ENCODE measurements around the gene CRYGC.
"Not testable (repeated sequence)": the region's sequence is repeated elsewhere in the genome, so short reads cannot be mapped to it uniquely, and the experiment has no call there.

CRYGC gene

DNA sequence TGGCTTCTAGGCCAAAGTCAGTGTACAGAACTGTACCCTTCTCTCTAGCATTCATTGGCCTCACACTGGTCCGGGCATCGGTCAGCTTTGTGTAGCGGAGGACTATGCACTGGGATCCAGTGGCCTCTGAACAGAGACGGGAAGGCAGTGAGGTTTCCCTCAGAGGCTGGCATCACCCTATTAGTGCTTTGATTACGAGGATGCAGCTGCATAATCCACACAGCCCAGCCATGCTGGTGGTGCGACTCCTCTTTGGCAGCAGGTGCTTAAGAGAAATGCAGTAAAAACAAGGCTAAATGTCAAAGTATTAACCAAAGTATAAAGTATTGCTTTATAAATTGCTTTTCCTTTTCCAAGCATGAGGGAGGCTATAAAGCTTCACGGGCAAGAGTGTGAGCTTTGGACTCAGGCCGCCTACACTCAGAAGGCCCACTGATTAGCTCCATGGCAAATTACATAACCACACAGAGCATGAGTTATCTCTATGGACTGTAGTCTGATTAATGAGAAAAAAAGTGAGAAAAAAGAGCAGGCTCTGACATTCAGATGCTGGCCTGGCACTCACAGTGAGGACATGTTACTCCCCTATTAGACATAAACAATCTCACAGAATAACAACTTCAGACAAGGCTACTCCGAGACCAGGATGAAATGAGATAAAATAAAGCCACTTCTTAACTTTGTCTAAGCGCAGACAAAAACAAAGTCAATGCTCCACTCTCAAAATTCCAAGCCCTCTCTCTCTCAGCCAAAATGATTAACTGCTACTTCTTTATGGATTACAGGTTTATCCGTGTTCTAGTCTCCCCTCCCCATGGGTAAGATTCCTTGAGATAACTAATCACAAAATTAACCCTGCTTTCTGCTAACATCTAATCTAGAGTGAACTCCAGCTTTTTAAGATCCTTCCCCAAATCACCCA, 6.4 kb upstream of the CRYGC start:
- no peak for FAIRE-seq

DNA sequence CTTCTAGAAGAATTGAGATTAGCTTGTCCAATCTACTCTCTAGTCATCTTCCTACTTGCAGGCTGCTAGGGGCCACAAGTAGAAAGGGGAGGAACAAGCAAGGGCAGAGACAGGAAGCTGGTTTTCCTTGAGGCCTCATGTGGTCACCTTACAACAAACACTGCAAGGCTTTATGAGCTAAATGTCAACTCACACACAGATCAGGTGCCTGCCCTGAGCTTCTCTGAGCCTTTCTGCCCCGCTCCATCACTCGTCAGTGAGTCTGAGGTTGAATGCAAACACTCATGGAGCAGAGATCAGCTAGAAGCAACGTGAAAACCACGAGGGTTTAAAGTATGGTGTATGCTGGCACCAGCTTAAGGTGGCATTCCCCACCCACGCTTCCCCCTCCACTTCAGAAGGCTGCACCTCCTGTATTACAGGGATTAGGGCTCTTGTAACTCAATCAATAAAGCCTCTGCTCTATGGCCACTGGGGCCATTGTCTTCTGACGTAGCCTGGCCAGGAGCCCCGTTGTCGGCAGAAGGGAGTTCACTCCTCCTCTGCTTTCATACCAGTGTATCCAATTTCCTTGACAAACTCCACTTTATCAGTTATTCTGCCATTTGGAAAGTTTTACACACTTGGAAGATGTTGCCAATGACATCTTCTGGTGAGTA, 5.4 kb upstream of the CRYGC start:
- FAIRE-seq = no peak

GRCh38 chr2:208130712-208131110, 1.1 kb upstream of the CRYGC start:
- no peak for FAIRE-seq

DNA sequence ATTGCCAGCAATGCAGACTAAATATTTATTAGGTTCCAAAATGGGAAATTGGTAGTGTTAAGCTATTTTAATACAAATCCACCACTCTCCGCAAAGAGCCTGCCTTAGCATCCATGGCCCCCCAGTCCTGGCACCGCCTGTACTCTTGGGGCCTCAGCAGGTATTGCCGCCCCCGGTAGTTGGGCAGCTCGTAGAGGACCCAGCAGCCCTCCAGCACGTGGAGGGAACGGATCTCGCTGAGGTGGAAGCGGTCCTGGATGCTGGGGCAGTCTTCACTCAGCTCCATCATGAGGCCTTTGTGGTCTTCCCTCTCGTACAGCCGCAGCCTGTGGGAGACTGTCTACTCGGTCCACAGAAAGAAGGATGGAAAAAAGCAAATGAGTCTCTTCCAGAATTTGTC, 1.5 kb downstream of the CRYGC start:
- FAIRE-seq = no peak

GRCh38 chr2:208127090-208127489, 2.5 kb downstream of the CRYGC start:
- FAIRE-seq = no peak

DNA sequence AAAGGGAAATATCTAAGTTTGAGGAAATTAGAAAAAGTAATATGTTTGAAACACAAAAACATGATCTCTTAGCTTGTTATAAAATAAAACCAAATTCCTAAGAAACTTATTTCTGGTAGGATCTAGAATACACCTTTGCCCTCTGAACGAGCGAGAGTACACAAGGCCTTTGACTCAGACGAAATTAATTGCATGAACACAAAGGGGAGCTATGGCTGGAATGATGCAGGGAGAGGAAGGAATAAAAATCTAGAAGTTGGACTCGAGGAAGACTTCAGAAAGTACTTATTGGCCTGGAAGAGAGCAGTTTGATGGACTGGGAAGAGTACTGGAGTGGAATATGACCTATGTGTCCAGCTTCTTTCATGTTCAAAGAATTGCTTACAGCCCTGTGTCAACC, 4.4 kb downstream of the CRYGC start:
- FAIRE-seq = no peak

GRCh38 chr2:208124013-208124715, 5.5 kb downstream of the CRYGC start, which contains the start of gene CRYGD:
TSS of gene CRYGD (minus strand) at chr2:208124524. CDS start at chr2:208124473, 51 bp downstream.
- FAIRE-seq = not testable (repeated sequence)

DNA sequence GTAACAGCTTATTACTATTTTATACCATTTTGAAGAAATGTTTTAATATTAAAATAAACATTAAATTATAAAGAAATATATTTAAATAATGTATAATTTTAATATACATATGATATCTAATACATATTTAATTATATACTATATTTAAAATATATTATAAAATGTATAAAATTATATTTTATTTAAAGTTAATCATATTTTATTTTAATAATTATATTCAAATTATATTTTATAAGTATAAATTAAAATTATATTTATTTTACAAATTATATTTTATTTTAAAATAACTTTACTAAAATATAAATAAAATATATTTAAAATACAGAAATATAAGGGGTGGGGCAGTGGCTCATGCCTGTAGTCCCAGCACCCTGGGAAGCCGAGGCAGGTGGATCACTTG, 7.4 kb downstream of the CRYGC start:
- FAIRE-seq = peak; percentile 100

DNA sequence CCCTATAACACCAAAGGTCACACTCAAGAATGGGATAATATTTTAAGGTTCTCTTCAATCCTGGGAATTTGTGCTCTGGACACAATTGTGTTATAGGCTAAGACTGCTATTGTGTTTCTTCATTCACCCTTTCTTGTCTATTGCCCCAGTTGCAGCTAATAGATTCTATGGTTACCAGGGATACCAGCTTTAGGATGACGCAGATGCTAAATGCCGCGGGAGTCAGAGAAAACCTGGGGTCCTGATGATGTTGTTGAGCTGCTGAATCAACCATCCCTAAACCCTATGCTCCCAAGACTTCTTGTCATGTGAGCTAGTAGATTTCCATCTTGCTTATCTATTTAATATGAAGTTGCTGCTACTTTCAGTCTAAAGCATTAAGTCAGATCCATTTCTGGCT, 10.7 kb downstream of the CRYGC start:
- no peak for FAIRE-seq

- not testable (repeated sequence) for FAIRE-seq
Measured at GRCh38 chr2:208117390-208117789, 12.2 kb downstream of the CRYGC start.

DNA sequence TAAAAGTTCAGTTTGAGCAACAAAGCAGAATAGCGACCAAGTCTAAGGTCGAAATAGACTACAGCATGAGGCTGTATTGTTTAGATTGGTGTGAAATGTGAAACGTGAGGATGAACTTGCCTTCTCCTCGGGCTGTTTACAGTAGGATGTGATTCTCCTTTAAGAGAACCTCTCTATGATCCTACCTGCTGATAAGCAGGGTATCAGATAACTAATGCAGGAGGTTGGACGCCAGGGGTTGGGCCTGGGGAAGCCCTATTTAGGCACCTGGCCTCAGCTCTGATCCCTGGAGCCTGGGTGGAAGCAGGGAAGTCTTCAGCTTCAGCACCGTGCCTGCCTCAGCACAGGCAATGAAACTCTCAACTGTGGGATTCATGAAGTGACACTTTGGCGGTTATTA, 16.7 kb downstream of the CRYGC start:
- no peak for FAIRE-seq

GRCh38 chr2:208112273-208112745, 17.3 kb downstream of the CRYGC start:
- not testable (repeated sequence) for FAIRE-seq

DNA sequence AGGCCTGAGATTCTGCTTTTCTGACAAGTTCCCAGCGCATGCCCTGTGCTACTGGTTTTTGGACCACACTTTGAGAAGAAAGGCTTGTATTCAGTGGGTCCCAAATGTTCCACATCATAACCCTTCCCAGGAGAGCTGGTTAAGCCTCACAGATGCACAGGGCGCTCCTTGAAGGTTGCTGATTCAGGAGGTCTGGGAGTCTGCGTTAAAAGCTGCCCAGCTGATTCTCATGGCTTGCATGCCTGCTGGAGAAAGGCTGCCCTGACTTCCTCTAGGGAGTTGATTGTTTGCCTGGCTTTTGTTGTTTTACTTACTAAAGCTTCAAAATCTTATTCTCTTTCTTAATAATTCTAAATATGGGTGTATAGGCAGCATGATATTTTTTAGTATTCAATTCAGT, 26.0 kb downstream of the CRYGC start:
- FAIRE-seq = no peak

- FAIRE-seq = peak; percentile 94
Measured at GRCh38 chr2:208101716-208102631, 27.7 kb downstream of the CRYGC start.

DNA sequence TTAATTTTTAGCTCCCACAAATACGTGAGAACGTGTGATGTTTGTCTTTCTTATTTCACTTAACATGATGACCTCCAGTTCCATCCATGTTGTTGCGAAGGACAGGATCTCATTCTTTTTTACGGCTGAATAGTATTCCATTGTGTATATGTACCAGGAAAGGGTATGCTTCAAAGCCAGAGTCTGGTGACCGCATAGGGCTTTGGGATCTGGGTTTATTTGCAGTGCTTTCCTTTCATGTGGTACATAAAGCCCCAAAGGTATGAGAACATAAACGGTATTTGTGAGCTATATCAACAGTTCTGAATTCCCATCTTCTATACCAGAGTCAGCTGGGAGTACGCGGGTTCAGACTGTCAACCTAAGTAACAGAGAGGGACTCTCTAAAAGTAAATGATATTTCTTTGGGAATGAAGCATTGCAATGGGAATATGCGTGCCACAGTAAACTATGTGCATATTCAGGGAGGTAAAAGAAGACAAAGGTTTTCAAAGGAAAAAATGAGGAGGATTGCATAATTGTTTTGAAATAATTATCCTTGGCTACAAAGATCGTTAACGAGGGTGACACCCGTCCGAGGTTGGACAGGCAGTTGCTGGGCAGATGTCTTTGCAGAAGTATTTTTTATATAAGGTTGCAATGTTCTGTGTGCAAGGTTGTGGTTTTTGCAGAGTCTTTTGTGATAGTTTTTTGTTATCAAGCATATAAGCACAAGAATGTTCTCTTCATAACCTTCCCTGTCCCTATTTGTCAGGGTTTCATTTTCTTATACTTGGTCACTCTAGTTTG, 29.8 kb downstream of the CRYGC start:
- FAIRE-seq = no peak

GRCh38 chr2:208098701-208099100, 30.9 kb downstream of the CRYGC start:
- FAIRE-seq = not testable (repeated sequence)

DNA sequence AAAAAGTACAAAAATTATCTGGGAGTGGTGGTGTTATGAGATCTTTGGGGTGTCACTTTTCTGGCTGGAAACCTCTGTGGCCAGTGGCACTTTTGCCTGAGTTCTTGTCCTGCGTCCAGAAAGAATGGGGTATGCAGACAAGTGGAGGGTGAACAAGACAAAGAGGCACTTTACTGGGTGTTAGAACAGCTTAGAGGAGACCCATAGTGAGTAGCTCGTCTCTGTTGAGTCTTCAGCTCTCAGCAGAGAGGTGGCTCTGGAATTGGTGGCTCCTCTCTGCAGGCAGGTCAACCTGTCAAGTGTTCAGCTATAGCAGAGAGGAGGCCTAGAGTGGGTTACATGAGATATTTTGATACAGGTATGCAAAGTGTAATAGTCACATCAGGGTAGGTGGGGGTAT, 31.4 kb downstream of the CRYGC start:
- FAIRE-seq = no peak

- FAIRE-seq = no peak
Measured at GRCh38 chr2:208097801-208098200, 31.8 kb downstream of the CRYGC start.

DNA sequence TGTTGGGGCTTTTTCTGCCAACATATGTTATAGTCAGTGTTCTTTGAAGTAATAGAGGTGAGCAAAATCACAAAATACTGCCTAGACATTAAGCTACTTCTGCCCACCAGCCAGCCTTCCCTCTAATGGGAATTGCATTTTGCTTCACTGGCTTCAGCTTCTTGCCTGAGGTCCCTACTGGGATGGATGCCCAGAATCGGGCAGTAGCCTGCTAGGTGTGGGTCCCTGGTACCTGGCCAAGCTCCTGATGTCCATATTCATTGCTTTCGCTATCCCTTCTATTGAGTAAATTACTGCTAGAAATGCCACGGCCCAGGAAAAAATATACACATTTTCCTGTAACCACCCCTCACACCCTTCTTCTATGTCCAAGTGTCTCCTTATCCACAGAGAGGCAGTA, 32.3 kb downstream of the CRYGC start:
- no peak for FAIRE-seq

- no peak for FAIRE-seq
Measured at GRCh38 chr2:208096080-208096479, 33.5 kb downstream of the CRYGC start.

- no peak for FAIRE-seq
Measured at GRCh38 chr2:208093128-208093527, 36.5 kb downstream of the CRYGC start.

Measured in G401.6 (cell line).